ENCODE results near the gene MTHFS.

MTHFS gene

DNA sequence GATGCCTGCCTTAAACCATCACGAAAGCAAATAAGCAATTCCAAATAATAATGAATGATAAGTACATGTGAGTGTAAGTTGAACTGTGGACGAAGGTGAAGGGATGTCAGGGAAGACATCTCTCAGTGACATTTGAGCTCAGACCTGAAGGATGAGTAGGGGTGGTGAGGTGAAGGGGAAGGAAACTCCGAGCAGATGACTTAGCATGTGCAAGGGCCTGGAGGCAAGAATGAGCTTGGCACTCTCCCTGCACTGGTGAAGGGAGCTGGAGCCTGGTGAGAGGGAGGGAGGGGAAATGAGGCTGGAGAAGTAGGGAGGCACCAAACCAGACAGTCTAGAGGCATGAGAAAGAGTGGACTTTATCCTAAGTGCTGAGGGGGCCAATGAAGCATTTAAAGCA, 84.3 kb downstream of the MTHFS start:
- peak in 1 of 4 experiments; percentile 13 for DNase-seq

DNA sequence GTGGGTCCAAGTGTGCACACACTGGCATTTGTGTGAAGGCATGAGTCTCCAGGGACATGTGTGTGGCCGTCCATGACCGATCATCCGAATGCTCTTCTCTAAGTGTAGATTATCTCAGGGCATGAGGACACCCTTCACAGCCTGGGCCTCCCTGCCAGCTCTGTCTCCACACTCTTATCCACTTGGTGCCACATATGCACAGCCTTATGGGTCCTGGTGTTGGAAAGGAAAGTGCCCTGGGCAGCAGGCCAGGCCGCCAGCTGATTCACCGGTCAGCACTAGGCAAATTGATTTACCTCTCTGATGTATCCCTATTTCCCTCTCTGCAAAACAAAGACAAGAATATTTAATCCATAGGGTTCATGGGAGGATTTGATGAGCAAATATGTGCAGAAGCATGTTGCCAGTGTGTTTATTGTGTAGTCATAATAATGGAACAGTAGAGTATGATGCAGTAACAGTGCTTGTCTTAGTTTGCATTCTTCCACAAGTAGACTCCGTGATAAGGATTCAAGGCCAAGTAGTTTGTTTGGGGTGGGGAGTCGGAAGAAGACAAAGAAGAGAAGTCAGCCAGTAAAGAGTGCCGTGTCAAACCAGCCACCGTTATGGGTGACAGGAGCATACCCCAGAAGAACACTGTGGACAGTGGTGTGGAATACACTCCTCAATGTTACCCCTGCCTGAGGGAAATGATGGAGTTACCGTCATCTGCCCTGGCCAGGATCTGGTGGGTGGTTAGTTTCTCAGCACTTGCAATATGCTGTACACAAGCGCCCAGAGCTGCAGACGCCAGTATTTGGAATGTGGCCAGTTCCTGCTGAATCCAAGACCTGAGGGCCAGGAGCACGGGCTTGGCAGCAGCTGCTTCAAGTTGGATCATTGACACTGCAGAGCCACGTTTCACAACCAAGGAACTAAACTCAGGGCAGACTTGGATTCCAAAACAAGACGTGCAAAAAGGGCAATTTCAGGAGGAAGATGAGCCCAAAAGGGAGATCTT, 85.1 kb downstream of the MTHFS start:
- peak in 2 of 4 experiments; percentile 10 to 33 for DNase-seq

DNA sequence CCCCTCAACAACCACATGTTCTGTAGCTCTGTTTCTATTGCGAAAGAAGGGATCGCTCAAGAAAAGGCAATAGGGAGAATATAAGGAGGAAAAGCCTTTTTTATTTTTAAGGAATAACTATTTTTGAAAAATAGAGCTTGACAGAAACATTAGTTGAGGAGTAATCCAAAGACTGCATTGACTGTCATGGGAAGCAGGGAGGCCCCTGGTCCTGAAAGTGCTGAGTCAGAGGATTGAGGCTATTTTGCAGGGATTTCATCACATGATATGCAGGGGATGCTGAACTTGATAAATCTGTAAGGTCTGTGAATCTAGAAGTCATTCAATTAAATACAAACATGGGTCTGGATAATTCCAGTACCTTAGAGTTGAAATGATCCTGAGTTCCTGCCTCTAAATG, 92.0 kb downstream of the MTHFS start:
- no peak for DNase-seq

DNA sequence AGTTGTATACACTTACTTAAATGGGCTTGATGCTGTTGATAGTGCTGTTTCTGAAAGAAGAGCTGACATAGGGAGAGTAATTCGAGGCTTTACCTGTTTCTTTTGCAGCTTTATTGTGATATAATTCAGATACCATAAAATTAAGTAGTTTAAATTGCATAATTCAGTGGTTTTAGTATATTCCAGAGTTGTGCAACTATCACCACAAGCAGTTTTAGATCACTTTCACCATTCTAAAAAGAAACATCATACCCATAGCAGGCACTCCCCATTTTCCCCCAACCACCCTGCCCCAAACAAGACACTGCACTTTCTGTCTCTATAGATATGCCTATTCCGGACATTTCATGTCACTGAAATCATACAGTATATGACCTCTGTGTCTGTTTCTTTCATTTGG, 98.5 kb downstream of the MTHFS start:
- peak in 1 of 4 experiments; percentile 15 for DNase-seq
